Fibroblast of lung (primary cell): ENCODE data around the gene DCAF11. TPM values are rescaled to one million over a fixed set of nuclear protein-coding genes. Genes with fewer than 3 reads are reported as not detected.

Experiments
- DNase-seq, 2 donors: peaks; one replicate each; pipeline versions ENCODE4 v3.0.0 to v3.0.0-alpha.2; 2010; ENCODE audit warnings: low read depth in 2 of 2
- H2AFZ ChIP-seq: 2 replicates; pipeline ENCODE4 v1.5.1; 2012; ENCODE audit warnings: low read length, control low read depth, inconsistent platforms
- H3K27ac ChIP-seq: 2 replicates; pipeline ENCODE4 v1.5.1; 2011; ENCODE audit warnings: low read length, control low read depth; ENCODE audit not compliant: insufficient read depth
- H3K27me3 ChIP-seq: 2 replicates; pipeline ENCODE4 v1.5.1; 2011; ENCODE audit warnings: mild to moderate bottlenecking, low read length; ENCODE audit not compliant: control insufficient read depth, insufficient read depth
- H3K36me3 ChIP-seq: 2 replicates; pipeline ENCODE4 v1.5.1; 2011; ENCODE audit warnings: low read length; ENCODE audit not compliant: control insufficient read depth, insufficient read depth
- H3K4me1 ChIP-seq: 2 replicates; pipeline ENCODE4 v1.5.1; 2011; ENCODE audit warnings: low read length; ENCODE audit not compliant: control insufficient read depth, insufficient read depth; ENCODE audit errors: extremely low read depth
- H3K4me2 ChIP-seq: 2 replicates; pipeline ENCODE4 v1.5.1; 2011; ENCODE audit warnings: low read length, control low read depth; ENCODE audit not compliant: insufficient read depth; ENCODE audit errors: extremely low read depth
- H3K4me3 ChIP-seq, 4 experiments: fragments of 200-600 bp in 1 of 4; sonication (generic) in 1 of 4; replicated peaks in 1 of 4; 2 replicates each; pipeline ENCODE4 v1.5.1; 2011 to 2016; ENCODE audit warnings: low read length in 4 of 4, low read depth in 3 of 4, mild to moderate bottlenecking in 3 of 4, control low read depth in 2 of 4, inconsistent platforms in 1 of 4, mixed read lengths in 1 of 4; ENCODE audit not compliant: insufficient read depth in 1 of 4; ENCODE audit errors: control extremely low read depth in 1 of 4
- H3K79me2 ChIP-seq: 2 replicates; pipeline ENCODE4 v1.5.1; 2012; ENCODE audit warnings: mild to moderate bottlenecking, low read length, inconsistent platforms; ENCODE audit not compliant: control insufficient read depth, insufficient read depth
- H3K9ac ChIP-seq: 2 replicates; pipeline ENCODE4 v1.5.1; 2011; ENCODE audit warnings: mild to moderate bottlenecking, low read length, control low read depth; ENCODE audit not compliant: insufficient read depth
- H3K9me3 ChIP-seq: 2 replicates; pipeline ENCODE4 v1.5.1; 2012; ENCODE audit warnings: low read depth, low read length; ENCODE audit not compliant: control insufficient read depth, insufficient read depth
- H4K20me1 ChIP-seq: 2 replicates; pipeline ENCODE4 v1.5.1; 2011; ENCODE audit warnings: low read length; ENCODE audit not compliant: control insufficient read depth, insufficient read depth; ENCODE audit errors: extremely low read depth
- CTCF ChIP-seq, 2 donors: IDR thresholded peaks in 1 of 2; conservative IDR thresholded peaks in 1 of 2; 1 replicate in 1 of 2; 2 replicates in 1 of 2; pipeline ENCODE4 v1.5.1; 2011 to 2012; ENCODE audit warnings: low read length in 2 of 2, control low read depth in 1 of 2, inconsistent platforms in 1 of 2, low read depth in 1 of 2, mild to moderate bottlenecking in 1 of 2
- EZH2 ChIP-seq: IDR thresholded peaks from 2 replicates; pipeline ENCODE4 v1.5.1; 2012; ENCODE audit warnings: low read length, control low read depth, mild to moderate bottlenecking; ENCODE audit errors: missing control alignments
- polyA plus RNA-seq, 2 donors: library from polyadenylated mRNA; depleted of rRNA in 1 of 2; stranded (reverse) in 1 of 2; unstranded in 1 of 2; fragments of >200 nt; gene quantifications; 2 replicates each; pipeline ENCODE4 v1.2.1, GENCODE V29; 2011 to 2012; ENCODE audit warnings: missing spikeins in 1 of 2
- total RNA-seq: library from RNA; depleted of rRNA; stranded (reverse); fragments of >200 nt; gene quantifications from 2 replicates; pipeline ENCODE4 v1.2.1, GENCODE V29; 2014

Gene DCAF11
- total and polyA plus RNA-seq, 2 donors (not counting 1 experiment from before 2014, with no cell fraction given) = 18.4 to 68.0 TPM

- TF ChIP-seq EZH2 (no peak), CTCF (conservative IDR thresholded peaks at IDR 0.05 in 1 of 2, IDR thresholded peaks at IDR 0.05 in 1 of 2; ENCODE audit: low read depth in 1 of 2, low read length in 2 of 2) (no peak)
- no peak overlapping the region for H3K4me3 ChIP-seq
- H3K36me3 ChIP-seq = no peaks in the 10 kb centered on the region
- H4K20me1 ChIP-seq = no peaks in the 10 kb centered on the region
- no peak overlapping the region for H3K27ac ChIP-seq
- H3K27me3 ChIP-seq = peaks cover 19% of the 10 kb centered on the region
- no peak overlapping the region for H3K9ac ChIP-seq
- DNase-seq = no peak
- H2AFZ ChIP-seq = no peak overlapping the region
- no peaks in the 10 kb centered on the region for H3K79me2 ChIP-seq
- no peaks in the 10 kb centered on the region for H3K4me1 ChIP-seq
- H3K9me3 ChIP-seq = no peaks in the 10 kb centered on the region
- H3K4me2 ChIP-seq = no peak overlapping the region
Observed at GRCh38 chr14:24086193-24086955, 28.2 kb upstream of the DCAF11 start.

- Histone ChIP-seq H3K79me2 (no peaks in the 10 kb centered on the region), H3K9me3 (no peaks in the 10 kb centered on the region), H2AFZ (no peak overlapping the region), H3K36me3 (no peaks in the 10 kb centered on the region), H3K27ac (no peak overlapping the region), H3K4me2 (no peak overlapping the region), H3K4me1 (no peaks in the 10 kb centered on the region), H3K4me3 (no peak overlapping the region), H3K9ac (no peak overlapping the region), H4K20me1 (no peaks in the 10 kb centered on the region), H3K27me3 (peaks cover 19% of the 10 kb centered on the region)
- DNase-seq = no peak
- TF ChIP-seq CTCF (conservative IDR thresholded peaks at IDR 0.05 in 1 of 2, IDR thresholded peaks at IDR 0.05 in 1 of 2; ENCODE audit: low read depth in 1 of 2, low read length in 2 of 2) (no peak), EZH2 (no peak)
Observed at GRCh38 chr14:24087004-24087403, 27.6 kb upstream of the DCAF11 start.

- no peaks in the 10 kb centered on the region for H4K20me1 ChIP-seq
- TF ChIP-seq CTCF (conservative IDR thresholded peaks at IDR 0.05 in 1 of 2, IDR thresholded peaks at IDR 0.05 in 1 of 2; ENCODE audit: low read depth in 1 of 2, low read length in 2 of 2) (no peak), EZH2 (no peak)
- H3K9ac ChIP-seq = no peak overlapping the region
- H2AFZ ChIP-seq = no peak overlapping the region
- H3K27me3 ChIP-seq = peaks cover 9% of the 10 kb centered on the region
- no peak overlapping the region for H3K4me2 ChIP-seq
- no peak overlapping the region for H3K4me3 ChIP-seq
- no peaks in the 10 kb centered on the region for H3K9me3 ChIP-seq
- no peaks in the 10 kb centered on the region for H3K79me2 ChIP-seq
- no peaks in the 10 kb centered on the region for H3K4me1 ChIP-seq
- no peaks in the 10 kb centered on the region for H3K36me3 ChIP-seq
- H3K27ac ChIP-seq = no peak overlapping the region
- no peak for DNase-seq
Observed at GRCh38 chr14:24088095-24088494, 26.5 kb upstream of the DCAF11 start.
